C4-2B (cell line): ENCODE data around the gene LRRC36.

Experiments used
- CTCF ChIP-seq: fragments of 450-650 bp; conservative IDR thresholded peaks from 2 replicates; pipeline ENCODE4 v1.5.1; 2017; ENCODE audit warnings: mild to moderate bottlenecking
- ZFX ChIP-seq: fragments of 450-650 bp; IDR thresholded peaks from 2 replicates; pipeline ENCODE4 v1.6.1; 2017

DNA sequence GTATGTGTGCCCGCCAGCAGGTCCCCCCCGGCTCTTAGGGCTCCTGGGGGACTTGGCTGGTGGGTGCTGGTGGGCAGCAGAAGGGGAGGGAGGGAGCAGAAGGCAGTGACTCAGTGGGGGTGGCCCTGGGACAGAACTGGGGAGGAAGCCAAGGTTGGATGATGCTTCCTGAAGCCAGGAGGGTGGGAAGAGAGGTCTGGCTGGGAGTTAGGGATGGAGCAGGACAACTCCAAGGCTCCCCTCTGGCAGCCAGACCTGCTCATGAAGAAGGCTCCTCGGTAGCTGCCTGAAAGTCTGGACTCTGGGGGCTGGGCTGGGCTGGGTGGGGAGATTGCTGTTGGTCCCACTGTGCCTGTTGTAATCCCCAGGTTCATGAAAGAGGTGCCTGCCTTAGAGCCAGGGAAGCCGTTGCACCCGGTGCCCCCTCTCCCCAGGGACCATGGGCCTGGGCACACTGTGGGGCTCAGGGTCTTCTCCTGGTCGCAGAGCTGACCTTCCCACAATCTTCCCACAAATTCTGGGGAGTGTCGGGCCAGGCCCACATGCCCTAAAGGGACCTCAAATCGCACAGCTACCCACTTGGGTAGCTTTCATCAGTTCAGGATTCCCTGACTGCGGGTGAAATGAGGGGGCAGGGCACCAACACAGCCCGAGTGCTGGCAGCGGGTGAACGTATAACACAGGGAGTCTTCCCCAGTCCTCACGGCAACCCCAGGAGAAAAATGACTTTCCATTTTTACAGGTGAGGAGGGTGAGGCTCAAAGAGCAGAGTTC, 48.4 kb upstream of the LRRC36 start:
- TF ChIP-seq CTCF (no peak), ZFX (no peak)
